Epithelial cell of prostate (primary cell): ENCODE data around the gene MYO1D.
A peak's percentile ranks its signal among the peaks of the same experiment; 100 is the strongest.
"Not testable (repeated sequence)": the region's sequence is repeated elsewhere in the genome, so short reads cannot be mapped to it uniquely, and the experiment has no call there.

ENCODE experiments used
- DNase-seq: peaks from one replicate; pipeline ENCODE4 v3.0.0-alpha.2; 2011; ENCODE audit warnings: low read depth, low spot score
- H3K27ac ChIP-seq: fragments of 450-650 bp; 2 replicates; pipeline ENCODE4 v1.5.1; 2017; ENCODE audit warnings: mild to moderate bottlenecking

Gene MYO1D

DNA sequence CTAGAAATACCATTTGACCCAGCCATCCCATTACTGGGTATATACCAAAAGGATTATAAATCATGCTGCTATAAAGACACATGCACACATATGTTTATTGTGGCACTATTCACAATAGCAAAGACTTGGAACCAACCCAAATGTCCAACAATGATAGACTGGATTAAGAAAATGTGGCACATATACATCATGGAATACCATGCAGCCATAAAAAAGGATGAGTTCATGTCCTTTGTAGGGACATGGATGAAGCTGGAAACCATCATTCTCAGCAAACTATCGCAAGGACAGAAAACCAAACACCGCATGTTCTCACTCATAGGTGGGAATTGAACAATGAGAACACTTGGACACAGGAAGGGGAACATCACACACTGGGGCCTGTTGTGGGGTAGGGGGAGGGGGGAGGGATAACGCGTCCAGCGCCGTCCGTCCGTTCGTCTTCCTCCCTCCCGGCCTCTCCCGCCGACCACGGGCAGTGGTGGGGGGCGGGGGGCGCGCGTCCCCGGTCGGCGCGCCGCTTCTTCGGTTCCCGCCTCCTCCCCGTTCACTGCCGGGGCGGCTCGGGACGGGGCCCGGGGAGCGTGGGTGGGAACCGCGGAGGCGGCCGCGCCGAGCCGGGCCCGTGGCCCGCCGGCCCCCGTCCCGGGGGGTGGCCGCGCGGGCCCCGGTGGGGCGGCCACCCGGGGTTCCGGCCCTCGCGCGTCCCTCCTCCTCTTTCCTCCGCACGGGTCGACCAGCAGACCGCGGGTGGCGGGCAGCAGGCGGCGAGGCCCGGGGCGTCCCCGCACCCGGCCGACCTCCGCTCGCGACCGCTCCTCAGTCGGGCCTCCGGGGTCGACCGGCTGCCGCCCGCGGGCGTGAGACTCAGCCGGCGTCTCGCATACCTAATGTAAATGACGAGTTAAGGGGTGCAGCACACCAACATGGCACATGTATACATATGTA is 54.7 kb downstream of the MYO1D start:
- H3K27ac ChIP-seq, DNase-seq: not testable (repeated sequence)

DNA sequence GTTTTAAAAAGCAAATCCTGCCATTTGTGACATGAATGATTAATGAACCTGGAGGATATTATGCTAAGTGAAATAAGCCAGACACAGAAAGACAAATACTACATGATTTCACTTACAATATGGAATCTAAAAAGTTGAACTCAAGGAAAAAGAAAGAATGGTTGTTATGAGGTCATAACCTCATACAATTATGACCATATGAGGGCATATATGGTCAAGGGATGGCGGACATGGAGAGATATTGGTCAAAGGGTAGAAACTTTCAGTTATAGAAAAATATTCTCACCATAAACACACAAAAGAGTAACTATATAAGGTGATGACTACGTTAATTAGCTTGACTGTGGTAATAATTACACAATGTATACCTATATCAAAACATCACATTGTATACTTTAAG is 56.5 kb downstream of the MYO1D start:
- no peak for DNase-seq
- H3K27ac ChIP-seq: no peak overlapping the region

DNA sequence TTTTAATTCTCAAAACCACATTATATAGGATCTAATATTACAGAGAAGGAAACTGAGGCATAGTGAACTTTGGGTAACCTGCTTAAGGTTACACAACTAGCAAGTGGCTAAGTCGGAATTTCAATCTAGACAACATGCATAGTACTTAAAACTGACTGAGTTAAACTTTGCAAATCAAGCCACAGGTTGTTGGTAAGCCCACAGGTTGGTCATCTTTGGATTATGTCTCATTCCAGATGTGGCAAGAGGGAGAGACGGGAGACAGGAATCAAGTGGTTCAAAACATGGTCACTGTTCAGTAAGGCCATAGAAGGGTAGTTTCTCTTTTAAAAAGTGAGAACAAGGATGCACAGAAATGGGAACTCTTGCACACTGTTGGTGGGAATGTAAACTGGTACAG is 57.1 kb downstream of the MYO1D start:
- no peak for DNase-seq
- H3K27ac ChIP-seq: no peak overlapping the region

DNA sequence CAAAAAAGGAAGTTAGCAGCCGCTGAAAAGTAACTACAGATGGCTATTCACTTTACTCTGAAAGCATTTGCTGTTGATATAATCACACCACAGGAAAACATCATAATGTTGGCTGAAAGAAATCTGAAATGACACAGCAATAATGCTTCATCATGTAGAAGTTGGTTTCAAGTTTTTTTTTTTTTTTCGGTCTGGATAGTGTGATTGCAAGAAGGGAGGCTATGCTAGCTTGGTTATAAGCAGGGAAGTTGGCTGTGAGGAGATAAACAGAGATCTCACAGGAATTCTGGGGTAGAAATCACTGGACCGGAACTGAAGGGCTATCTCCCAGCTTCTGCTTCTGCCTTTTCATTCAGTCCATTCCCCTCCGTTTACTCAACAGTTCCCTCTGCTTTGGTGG is 57.9 kb downstream of the MYO1D start:
- DNase-seq: no peak
- H3K27ac ChIP-seq: no peak overlapping the region

DNA sequence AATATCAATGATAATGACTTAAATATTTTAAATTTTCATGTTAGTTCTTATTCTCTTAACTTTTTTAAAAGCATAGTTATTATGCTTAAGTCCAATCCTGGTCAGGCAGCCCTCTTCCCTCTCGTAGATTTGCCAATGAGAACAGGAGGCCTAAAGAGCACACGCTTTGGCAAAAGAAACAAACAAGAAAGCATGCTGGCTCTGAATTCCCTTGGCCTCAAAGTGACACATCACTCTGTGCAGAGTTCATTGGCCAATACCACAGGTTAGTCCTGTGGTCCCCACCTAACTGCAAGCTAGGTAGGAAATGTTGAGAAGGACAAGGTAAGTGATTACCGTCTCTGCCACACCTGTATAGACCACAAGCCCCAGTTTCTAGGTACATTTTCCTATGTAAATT is 61.5 kb downstream of the MYO1D start:
- no peak overlapping the region for H3K27ac ChIP-seq
- no peak for DNase-seq

DNA sequence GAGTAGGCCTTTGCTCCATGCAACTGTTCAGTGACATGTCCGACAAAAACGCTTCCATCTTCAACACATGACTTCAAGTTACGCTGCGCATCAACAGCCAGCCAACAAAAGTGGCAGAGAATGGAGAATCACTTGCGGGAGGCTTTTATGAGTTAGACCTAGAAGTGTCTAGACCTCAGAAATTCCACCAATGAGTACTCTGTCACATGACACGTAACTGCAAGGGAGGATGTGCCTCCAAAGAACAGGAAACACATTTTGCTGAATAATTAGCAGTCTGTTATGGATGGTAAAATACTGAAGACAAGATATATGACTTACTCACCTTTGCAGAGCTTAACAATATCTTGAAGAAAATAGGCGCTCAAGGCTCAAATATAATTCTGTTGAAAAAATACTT is 62.1 kb downstream of the MYO1D start:
- DNase-seq: no peak

DNA sequence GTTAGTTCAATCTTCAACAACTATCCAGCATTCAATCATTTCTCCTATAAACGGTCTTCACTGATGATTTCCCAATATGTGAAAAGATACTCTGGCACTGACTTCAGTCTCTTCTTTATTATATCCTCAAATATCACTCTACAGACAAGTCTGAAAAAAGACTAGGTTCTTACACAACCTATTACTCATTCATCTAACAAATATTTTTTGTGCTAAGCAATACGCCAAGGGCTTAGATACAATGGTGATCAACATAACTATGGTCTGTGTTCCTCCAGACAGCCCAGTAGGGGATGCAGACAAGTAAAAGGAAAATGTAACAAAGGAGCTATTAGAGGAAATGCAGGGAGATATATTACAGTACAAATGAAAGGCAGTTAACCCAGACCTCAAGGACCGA is 63.9 kb downstream of the MYO1D start:
- H3K27ac ChIP-seq: peak overlapping the region; percentile 19
- no peak for DNase-seq

More for the DNA sequence above, 62.1 kb downstream of the MYO1D start:
- no peak overlapping the region for H3K27ac ChIP-seq

DNA sequence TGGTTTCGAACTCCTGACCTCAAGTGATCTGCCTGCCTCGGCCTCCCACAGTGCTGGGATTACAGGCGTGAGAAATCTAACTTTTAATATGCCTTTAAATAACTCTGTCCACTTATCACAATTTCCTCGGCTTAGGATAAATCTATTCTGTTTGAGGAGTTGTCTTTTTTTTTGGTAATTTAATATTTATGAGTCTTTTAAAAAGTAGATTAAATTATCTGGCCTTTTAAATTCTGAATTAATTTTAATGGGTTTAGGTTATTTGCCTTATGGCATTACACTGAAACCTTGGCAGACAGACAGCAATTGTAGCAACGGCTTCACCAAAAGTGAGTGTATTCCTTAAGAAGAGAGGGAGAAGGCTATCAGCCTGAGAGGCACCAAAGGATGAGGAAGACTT is 66.2 kb downstream of the MYO1D start:
- no peak for DNase-seq
- no peak overlapping the region for H3K27ac ChIP-seq

DNA sequence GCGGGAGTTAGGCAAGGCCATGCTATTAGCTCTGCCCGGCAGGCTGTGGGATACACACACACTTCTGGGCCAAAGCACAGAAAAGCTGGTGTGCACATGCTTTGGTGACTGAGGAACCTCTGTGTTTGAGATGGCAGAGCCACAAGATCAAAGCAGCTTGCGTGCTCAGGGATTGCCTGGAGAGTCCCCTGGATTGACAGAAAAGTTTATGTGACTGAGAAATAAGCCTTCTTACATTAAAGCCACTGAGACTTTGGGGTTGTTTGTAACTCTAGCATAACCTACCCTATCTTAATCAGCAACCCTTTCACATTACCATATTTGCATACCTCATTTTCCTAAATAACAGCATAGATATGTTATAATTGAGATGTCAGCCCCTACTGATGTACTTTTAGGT is 69.3 kb downstream of the MYO1D start:
- DNase-seq: no peak
- H3K27ac ChIP-seq: peak overlapping the region; percentile 57

DNA sequence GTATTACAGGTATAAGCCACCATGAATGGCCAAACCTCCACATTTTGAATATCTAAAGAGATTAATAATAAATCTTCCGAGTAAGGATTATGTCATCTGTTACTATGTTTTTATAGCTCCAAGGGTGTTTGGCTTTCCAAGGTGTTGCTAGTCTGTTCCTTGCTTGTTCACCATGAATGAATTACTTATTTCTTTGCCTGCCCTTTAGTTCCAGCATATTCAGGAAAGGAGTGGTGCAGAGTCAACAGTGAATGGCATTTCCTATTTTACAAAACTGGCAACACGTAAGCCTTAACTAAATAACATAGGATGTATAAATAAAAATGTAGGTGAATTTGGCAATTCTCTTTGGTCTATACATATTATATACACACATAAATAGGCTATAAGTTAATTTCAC is 70.3 kb downstream of the MYO1D start:
- no peak for DNase-seq
- H3K27ac ChIP-seq: peak overlapping the region; percentile 57

DNA sequence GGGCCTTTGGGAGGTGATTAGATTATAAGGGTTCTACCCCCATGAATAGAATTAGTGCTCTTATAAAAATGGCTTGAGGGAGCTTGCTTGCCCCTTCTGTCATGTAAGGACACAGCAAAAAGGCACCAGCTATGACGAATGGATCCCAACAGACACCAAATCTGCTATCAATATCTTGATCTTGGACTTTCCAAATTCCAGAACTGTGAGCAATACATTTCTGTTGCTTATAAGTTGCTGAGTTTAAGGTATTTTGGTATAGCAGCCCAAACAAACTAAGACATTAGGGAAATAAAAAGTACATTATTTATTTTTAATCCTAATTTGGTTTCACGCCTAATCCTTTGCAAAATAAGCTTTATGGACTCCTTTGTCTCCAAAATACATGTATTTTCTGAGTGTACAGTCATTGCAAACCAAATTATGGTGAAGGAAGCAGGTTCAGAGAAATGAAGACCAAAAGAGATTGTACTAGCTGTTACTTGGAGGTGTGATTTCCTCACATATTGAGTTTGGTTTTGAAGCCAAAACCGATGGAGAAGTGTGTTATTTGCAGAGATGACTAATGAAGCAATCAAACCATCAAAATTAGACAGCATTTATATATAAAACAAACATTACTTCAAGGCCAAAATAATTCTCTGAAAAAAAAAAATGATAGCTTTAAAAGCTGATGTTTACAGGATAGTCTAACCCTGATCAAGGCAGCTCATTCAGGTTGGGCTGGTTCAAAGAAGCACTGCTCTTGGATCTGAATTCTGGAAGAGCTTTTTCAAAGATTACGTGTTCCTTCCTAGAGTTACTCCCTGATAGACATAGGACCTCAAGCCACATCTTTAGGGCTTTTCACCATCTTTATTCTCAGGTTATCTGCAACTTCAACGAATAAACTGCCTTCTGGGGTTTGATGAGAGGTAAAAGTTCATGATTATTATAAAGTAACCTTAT is 71.6 kb downstream of the MYO1D start:
- H3K27ac ChIP-seq: peak overlapping the region; percentile 57
- no peak for DNase-seq

DNA sequence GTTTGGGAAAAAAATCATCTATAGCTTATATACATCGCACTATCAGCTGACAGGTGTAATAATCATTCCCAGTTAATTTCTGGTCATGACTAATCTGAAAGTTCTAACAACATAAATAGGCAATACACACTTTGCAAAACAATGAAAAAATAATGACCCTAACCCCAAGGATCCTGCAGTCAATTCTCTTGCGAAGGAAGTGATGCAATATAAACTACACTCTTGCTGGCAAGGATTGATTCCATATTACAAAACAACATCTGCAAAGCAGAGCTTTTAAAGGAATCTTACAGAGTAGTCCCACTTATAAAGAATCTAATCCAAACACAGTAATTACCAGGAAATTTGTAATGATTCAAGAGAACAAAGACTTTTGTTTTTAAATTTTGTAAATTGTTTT is 73.4 kb downstream of the MYO1D start:
- H3K27ac ChIP-seq: no peak overlapping the region
- no peak for DNase-seq

DNA sequence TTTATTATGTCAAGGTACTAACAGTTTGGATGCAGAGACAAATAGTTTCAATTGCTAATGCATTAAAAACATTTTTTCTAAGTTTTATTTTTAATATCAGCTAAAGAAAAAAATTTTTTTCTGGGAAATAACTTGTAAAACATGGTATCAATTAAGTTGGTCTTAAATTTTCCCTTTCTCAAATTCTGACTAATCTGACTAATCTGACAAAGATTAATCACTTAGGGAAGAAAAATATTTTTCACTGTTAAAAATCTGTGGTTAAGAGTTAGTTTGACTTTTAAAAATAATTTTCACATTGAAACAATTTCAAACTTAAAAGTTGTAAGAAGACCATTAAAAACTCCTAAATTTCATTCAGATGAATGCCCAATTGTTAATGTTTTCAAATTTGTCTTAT is 74.6 kb downstream of the MYO1D start:
- H3K27ac ChIP-seq: no peak overlapping the region
- DNase-seq: no peak

DNA sequence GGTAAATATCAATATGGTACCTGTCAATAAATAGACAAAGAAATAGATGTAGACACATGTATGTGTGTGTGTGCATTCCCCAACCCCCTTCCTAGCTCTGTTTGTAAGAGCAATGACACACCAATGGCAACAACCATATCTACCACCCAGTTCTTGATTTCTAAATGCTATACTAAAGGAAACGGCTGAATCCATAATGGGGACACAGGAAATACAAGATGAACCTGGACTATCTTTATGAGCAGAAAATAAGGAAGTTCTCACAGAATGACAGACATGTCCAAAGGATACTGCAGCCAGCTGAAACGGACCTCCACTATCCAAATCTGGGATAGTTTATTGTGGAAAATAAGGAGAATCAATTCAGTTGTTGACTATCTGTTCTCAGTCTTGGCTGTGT is 75.3 kb downstream of the MYO1D start:
- H3K27ac ChIP-seq: no peak overlapping the region
- DNase-seq: no peak

DNA sequence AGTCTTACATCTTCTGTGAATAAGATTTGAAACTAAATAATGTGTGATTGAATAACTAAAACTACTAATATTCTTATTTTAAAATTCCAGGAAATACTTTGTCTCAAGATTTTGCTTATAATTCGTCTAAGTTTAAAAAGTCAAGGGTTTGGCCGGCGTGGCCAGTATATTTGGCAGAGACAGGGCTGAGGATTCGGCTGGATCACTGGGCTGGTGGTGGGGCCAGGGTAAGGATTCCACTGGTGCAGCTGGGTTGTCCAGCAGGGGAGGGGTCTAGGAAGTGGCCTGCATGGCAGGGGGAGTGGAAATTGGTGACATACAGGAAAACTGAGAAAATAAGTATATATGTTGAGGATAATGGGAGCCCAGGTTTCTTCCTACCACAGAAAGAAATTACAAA is 75.7 kb downstream of the MYO1D start:
- no peak for DNase-seq
- H3K27ac ChIP-seq: no peak overlapping the region

DNA sequence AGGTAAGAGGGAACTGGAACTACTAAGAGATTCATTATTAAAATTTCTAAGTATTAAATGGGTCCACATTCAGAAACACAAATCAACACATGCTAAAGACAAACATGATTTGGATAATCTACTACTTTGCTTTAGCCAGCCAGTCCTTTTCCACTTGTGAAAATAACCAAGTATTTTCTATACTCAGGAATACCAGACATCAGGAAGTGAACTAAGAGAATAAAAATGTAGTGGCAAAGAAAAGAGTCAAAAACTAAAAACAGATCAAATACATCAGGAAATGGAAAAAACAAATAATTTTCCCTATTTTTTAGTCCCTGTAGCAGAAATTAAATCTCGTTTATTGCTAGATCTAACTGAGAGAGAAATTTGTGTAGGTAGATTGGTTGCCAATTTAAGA is 78.0 kb downstream of the MYO1D start:
- no peak overlapping the region for H3K27ac ChIP-seq
- no peak for DNase-seq

DNA sequence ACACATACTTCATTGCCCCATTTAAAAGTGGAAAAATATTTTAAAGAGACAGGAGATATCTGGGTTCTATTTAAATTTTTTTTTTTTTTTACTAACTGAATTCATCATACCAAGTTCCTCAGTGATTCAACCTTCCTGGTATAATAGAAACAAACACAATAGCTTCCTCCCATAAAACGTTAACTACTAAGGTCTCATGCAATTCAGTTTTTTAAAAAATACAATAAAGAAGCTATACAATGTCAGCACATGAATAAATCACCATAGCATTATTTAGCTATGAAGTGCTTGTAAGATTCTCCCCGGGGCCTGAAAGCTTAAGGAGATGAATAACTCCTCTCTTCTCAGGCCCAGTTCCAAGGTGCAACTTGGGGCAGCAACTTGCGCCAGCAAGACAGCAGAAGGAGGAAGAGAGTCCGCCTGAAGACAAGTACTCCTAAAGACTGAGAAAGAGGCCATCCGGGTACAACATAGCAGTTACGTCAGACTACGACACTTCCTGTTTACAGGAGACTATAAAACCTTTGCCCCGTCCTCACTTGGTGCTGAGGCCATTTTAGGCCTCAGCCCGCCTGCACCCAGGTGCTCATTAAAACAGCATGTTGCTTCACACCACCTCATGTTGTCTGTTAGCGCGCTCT is 81.5 kb downstream of the MYO1D start:
- H3K27ac ChIP-seq: no peak overlapping the region
- DNase-seq: no peak

DNA sequence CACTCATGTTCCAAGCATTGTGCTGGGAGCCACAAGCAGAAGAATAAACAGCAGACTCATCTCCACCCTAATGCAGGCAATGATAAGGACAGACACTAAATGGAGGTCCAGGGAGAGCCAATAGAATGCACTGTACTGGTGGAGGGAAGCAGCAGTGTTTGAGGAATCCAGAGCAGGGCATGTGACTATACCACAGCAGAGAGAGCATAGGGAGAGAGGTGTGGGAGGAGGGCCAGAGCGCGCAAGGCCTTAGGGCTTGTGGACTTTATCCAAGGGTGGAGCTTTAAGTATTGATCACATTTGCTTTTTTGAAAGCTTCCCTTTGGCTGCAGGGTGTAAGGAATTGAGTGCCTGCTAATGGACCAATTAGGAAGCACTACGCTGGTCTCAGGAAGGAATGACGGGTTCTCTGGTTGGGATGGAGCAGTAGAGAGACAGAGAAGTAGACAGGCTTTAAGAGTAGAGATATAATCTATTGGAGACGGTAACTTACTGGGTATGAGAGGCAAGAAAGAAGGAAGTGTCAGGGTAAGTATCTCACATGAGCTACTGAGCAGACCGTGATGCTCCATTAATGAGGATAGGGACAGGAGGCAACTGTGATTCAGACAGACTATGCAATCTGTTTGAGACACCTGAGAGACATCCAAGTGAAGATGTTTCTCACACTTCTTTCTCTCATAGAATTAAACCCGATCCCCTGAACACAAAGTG is 82.2 kb downstream of the MYO1D start:
- H3K27ac ChIP-seq: no peak overlapping the region

DNA sequence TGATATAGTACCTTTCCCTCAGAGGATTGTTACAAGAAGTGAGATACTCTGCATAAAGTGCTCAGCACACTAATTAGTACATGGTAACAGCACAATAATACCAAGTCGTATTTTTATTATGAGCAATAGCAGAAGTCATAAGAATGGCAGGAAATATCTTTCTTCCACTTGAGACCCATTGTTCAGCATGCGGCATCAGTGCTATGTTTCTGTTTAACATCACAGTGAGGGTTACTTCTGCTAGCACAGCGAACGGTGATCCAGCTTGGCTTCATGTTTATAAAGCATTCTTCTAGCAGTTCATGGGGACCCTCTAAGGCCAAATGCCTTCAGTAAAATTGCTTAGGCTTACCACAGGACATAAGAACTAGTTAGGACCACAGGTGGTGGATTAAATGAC is 83.1 kb downstream of the MYO1D start:
- no peak for DNase-seq
- H3K27ac ChIP-seq: no peak overlapping the region

More for the DNA sequence above, 82.2 kb downstream of the MYO1D start:
- DNase-seq: no peak

DNA sequence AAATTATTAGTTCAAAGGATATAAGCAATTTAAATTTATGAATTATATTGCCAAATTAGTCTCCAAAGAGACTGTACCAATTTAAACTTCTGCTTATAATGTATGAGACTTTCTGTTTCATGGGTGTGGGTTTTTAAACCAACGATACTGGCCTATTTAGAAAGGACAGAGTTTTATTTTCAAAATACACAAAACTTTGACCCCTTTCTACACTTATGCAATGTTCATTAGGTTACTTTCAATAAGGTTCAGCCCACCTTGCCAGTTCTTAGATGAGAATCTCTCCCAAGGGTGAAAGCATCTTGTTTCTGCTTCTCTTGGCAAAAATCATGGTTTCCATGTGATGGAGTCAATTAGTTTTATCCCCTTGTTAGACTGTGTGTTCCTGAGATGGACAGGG is 84.7 kb downstream of the MYO1D start:
- H3K27ac ChIP-seq: no peak overlapping the region
- DNase-seq: no peak
